GM21786 (cell line): ENCODE data around the gene MYG1.

Source experiments
- ATAC-seq: cut with Tn5 transposase; IDR thresholded peaks from one replicate; pipeline ENCODE4 v1.9.1; 2021; ENCODE audit not compliant: unreplicated experiment

Gene MYG1

GRCh38 chr12:53352331-53353256 is 53.1 kb downstream of the MYG1 start:
- peak; percentile 68 for ATAC-seq

- no peak for ATAC-seq
These were observed 53.8 kb downstream of the MYG1 start for GRCh38 chr12:53353257-53353655.

- no peak for ATAC-seq
These were observed 55.6 kb downstream of the MYG1 start for GRCh38 chr12:53355121-53355520.
